HG02759 (cell line): ENCODE data around the gene USP51.
"Not testable (repeated sequence)": the region's sequence is repeated elsewhere in the genome, so short reads cannot be mapped to it uniquely, and the experiment has no call there.

Experiments used
- ATAC-seq: cut with Tn5 transposase; IDR thresholded peaks from one replicate; pipeline ENCODE4 v1.9.1; 2021; ENCODE audit warnings: mild to moderate bottlenecking, moderate library complexity; ENCODE audit not compliant: unreplicated experiment

The USP51 gene

DNA sequence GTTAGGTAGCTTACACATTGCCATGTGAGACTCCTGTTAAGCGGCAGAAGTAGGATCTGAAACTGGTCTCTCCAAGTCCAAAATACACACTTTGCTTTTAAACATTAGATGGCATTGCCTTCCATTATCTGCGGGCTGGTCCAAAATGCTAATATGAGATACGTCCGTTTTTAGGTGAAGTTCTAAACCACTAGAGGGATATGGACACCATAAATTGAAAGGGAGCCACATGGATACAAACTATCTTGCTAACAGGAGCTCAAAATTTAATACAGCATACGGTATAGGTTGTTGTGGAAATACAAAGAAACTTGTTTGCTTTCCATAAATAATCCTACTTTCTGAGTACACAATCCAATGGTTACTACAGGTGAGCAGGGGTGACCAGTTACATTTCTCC is 23.9 kb downstream of the USP51 start:
- not testable (repeated sequence) for ATAC-seq

- not testable (repeated sequence) for ATAC-seq
Observed at GRCh38 chrX:55465108-55465507, 24.5 kb downstream of the USP51 start.

DNA sequence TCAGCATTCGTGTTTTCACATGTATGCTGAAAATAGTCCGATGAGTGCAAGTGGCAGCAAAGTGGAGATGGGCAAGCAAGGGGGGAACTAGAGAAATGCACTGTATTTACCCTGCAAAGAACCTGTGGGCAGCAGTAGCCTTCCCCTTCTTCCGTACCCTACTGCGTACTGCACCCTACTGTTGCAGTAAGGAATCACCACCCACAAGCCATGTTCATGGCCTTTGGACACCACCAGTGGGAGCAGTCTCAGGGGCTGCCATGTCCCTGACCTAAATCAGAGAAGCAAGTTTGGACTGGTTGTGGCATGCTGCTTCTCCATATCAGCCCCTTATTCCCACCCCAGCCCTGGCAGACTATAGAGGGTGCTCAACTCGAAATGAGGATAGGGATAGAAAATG is 25.6 kb downstream of the USP51 start:
- ATAC-seq: not testable (repeated sequence)

DNA sequence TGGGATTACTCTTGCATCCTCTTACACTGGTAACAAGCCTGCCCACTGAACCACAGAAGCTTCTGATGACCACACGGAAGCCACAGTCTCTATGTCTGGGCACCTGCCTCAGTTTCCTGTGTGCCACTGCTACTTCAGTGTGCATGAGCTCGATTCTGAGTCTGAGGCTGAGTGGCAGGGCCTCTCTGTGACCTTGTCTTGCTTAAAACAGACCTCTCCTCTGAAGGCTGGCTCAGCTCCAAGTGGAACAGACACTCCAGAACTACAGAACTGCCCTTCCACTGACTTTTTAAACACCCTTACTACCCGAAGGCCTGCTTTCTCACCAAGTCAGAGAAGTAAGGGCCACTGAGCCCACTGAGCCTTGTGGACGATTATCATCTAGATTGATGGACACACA is 29.7 kb downstream of the USP51 start:
- ATAC-seq: not testable (repeated sequence)

DNA sequence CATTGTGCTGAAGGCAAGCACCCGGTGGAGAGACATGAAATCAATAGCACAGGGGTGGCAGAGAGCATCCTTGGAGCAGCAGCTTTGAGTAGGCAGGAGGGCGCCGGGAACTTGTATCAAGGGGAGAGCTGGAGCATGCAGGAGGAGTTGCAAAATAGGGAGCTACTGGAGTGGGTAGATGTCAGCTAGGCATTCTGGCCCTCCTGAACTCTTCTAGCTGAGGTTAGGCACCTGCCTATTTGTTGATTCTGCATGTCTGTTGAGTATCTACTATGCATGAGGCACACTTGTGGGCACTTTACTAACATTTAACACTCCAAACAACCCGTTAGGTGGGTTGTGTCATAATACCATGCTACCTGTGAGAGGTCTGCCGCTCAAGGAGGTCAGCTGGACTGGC is 30.2 kb downstream of the USP51 start:
- ATAC-seq: not testable (repeated sequence)

DNA sequence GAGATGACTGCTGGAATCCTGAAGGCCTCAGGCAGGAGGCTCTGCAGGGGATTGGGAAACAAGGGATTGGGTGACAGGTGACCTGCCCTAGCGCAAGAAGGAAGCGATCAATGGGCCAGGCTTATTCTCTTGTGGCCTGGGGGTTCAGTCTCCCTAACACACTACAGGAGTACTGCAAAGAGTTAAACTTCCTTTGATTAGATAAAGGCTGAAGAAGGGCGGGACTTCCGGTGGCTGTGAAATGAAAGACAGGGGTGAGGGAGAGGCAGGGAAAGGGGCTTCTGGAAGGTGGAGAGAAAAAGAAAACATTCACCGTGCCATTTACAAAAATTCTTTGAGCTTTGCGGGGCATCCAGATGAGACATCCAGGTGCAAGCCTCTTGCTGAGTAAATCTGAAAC is 33.9 kb downstream of the USP51 start:
- ATAC-seq: not testable (repeated sequence)

DNA sequence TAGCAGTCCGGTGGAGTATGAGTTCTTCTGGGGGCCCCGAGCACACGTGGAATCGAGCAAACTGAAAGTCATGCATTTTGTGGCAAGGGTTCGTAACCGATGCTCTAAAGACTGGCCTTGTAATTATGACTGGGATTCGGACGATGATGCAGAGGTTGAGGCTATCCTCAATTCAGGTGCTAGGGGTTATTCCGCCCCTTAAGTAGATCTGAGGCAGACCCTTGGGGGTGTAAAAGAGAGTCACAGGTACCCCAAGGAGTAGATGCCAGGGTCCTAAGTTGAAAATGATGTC is 36.9 kb downstream of the USP51 start:
- no peak for ATAC-seq

DNA sequence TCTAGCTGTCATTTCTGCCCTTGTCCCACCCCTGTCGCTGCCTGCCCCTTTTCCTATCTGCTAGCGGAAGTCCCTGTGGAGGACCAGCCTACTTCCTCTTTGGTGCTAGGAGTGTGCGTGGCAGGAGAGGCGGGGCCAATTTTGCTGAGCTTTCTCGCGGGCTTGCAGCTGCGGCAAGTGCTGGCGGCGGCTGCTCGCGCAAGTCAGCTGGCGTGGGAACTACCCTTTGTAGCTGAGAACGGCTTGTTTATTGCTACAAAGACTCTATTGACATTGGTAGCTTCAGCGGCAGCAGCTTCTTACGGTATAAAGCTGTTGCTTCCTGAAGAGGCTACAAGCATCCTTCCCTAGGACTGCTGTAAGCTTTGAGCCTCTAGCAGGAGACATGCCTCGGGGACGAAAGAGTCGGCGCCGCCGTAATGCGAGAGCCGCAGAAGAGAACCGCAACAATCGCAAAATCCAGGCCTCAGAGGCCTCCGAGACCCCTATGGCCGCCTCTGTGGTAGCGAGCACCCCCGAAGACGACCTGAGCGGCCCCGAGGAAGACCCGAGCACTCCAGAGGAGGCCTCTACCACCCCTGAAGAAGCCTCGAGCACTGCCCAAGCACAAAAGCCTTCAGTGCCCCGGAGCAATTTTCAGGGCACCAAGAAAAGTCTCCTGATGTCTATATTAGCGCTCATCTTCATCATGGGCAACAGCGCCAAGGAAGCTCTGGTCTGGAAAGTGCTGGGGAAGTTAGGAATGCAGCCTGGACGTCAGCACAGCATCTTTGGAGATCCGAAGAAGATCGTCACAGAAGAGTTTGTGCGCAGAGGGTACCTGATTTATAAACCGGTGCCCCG is 37.4 kb downstream of the USP51 start, which contains the start of gene MAGEH1:
Gene MAGEH1 (plus strand): TSS at position 138 of the 843 bp plus-strand sequence. CDS start 248 bp downstream, at position 386.
- peak; percentile 98 for ATAC-seq

- peak; percentile 30 for ATAC-seq
Observed at GRCh38 chrX:55451626-55451989, 38.0 kb downstream of the USP51 start.

GRCh38 chrX:55451141-55451540 is 38.5 kb downstream of the USP51 start:
- no peak for ATAC-seq

- no peak for ATAC-seq
Observed at GRCh38 chrX:55450259-55450658, 39.4 kb downstream of the USP51 start.

DNA sequence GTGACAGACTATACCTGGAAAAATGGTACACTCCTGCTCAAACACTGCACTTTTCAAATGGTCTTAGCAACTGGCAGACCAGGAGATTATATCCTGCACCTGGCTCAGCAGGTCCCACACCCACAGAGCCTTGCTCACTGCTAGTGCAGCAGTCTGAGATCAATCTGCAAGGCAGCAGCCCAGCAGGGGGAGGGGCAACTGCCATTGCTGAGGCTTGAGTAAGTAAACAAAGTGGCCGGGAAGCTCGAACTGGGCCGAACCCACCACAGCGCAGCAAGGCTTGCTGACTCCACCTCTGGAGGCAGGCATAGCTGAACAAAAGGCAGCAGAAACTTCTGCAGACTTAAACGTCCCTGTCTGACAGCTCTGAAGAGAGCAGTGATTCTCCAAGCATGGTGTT is 46.2 kb downstream of the USP51 start:
- not testable (repeated sequence) for ATAC-seq
